Smooth muscle cell of the brain vasculature (primary cell): ENCODE measurements around the gene HPSE2.
"Not testable (repeated sequence)": the region's sequence is repeated elsewhere in the genome, so short reads cannot be mapped to it uniquely, and the experiment has no call there.

Experiments
- DNase-seq: peaks from one replicate; pipeline ENCODE4 v3.0.0-alpha.2; 2012; ENCODE audit warnings: low read depth, low spot score

The HPSE2 gene

GRCh38 chr10:99161165-99161564, 74.5 kb downstream of the HPSE2 start:
- DNase-seq: no peak

GRCh38 chr10:99143651-99144050, 92.0 kb downstream of the HPSE2 start:
- DNase-seq: no peak

- DNase-seq: no peak
These were observed 92.6 kb downstream of the HPSE2 start for GRCh38 chr10:99143011-99143410.

- DNase-seq: not testable (repeated sequence)
These were observed 102.8 kb downstream of the HPSE2 start for GRCh38 chr10:99132897-99133296.

- DNase-seq: no peak
These were observed 109.8 kb downstream of the HPSE2 start for GRCh38 chr10:99125879-99126278.

- no peak for DNase-seq
These were observed 111.3 kb downstream of the HPSE2 start for GRCh38 chr10:99124376-99124775.

- no peak for DNase-seq
These were observed 111.8 kb downstream of the HPSE2 start for GRCh38 chr10:99123851-99124250.

- DNase-seq: no peak
These were observed 112.3 kb downstream of the HPSE2 start for GRCh38 chr10:99123336-99123735.

GRCh38 chr10:99119258-99119748, 116.3 kb downstream of the HPSE2 start:
- no peak for DNase-seq

GRCh38 chr10:99115703-99116102, 119.9 kb downstream of the HPSE2 start:
- no peak for DNase-seq

- DNase-seq: no peak
These were observed 150.3 kb downstream of the HPSE2 start for GRCh38 chr10:99085358-99085757.

- no peak for DNase-seq
These were observed 151.5 kb downstream of the HPSE2 start for GRCh38 chr10:99084161-99084560.

- no peak for DNase-seq
These were observed 155.2 kb downstream of the HPSE2 start for GRCh38 chr10:99080275-99080945.

GRCh38 chr10:99062591-99062990, 173.1 kb downstream of the HPSE2 start:
- DNase-seq: no peak

GRCh38 chr10:99058762-99059161, 176.9 kb downstream of the HPSE2 start:
- no peak for DNase-seq

- DNase-seq: no peak
These were observed 177.5 kb downstream of the HPSE2 start for GRCh38 chr10:99057936-99058690.

- DNase-seq: no peak
These were observed 190.0 kb downstream of the HPSE2 start for GRCh38 chr10:99045671-99046070.

- no peak for DNase-seq
These were observed 193.4 kb downstream of the HPSE2 start for GRCh38 chr10:99042051-99042771.

- no peak for DNase-seq
These were observed 194.2 kb downstream of the HPSE2 start for GRCh38 chr10:99041468-99041867.

- no peak for DNase-seq
These were observed 221.8 kb downstream of the HPSE2 start for GRCh38 chr10:99013885-99014284.

GRCh38 chr10:99010286-99010685, 225.4 kb downstream of the HPSE2 start:
- no peak for DNase-seq

GRCh38 chr10:99008054-99008453, 227.6 kb downstream of the HPSE2 start:
- no peak for DNase-seq
